SHP77 treated with DMSO at 0.1 percent for 48 hours (cell line): Measurements from ENCODE around the gene HAPSTR1.
"Not testable (repeated sequence)": the region's sequence is repeated elsewhere in the genome, so short reads cannot be mapped to it uniquely, and the experiment has no call there.

ENCODE experiments used
- DNase-seq: peaks from one replicate; lab custom pipeline; 2025; lab: John Stamatoyannopoulos, UW

HAPSTR1 gene

DNA sequence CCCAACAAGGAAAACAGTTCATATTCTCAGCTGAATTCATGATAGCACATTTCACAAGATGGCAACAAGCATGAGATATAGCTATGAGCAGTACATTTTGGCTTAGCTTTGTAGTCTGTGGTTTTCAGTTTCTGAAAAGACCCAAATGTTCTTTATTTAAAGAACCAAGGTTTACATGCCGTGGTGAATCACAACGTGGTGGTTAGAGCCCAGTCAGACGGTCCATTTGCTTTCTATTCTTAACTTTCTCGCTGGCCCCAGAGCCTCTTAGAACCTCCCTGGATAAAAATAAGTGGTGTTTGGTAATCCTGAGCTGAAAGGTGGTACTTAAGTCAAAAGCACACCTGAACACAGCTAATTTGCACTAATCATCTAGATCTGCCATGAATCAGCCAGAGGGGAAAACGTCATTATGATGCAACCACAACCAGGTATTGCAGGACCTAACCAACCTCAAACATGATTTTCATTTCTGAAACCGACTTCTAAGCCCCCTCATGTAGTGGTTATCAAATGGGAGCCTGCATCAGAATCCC, 18.6 kb upstream of the HAPSTR1 start:
- no peak for DNase-seq

- no peak for DNase-seq
Observed at GRCh38 chr16:9075299-9076071, 16.0 kb upstream of the HAPSTR1 start.

DNA sequence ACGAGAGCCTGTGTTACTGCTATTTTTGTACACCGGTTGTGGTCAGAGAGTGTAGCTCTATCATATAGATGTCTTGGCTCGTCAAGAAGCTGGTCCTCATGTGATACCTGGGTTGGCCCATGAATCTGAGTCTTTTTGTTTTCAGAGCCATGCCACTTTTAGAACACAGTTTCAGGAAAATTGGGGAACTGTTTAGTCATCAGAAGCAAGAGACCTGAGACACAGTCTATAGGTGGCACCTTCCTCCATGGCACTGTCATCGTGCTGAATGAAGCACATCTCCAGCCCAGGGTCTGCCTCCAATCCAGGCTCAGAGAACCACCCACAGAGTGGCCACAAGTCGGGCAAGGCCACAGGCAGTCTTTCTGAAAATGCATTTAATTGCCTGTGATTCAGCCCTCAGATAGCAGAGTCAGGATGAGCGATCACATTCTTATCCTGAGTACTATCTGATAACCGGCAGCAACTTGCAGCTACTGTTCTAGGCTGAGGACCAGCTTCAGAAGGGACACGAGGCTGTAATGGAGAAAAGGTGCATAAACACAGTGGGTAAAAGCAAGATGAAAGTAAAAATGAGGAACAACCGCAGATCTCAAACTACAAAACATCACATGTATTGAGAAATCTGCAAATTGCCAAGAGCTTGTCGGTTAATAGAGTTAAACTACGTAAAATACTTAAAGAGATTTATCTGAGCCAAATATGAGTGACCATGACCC, 14.2 kb upstream of the HAPSTR1 start:
- DNase-seq: no peak

DNA sequence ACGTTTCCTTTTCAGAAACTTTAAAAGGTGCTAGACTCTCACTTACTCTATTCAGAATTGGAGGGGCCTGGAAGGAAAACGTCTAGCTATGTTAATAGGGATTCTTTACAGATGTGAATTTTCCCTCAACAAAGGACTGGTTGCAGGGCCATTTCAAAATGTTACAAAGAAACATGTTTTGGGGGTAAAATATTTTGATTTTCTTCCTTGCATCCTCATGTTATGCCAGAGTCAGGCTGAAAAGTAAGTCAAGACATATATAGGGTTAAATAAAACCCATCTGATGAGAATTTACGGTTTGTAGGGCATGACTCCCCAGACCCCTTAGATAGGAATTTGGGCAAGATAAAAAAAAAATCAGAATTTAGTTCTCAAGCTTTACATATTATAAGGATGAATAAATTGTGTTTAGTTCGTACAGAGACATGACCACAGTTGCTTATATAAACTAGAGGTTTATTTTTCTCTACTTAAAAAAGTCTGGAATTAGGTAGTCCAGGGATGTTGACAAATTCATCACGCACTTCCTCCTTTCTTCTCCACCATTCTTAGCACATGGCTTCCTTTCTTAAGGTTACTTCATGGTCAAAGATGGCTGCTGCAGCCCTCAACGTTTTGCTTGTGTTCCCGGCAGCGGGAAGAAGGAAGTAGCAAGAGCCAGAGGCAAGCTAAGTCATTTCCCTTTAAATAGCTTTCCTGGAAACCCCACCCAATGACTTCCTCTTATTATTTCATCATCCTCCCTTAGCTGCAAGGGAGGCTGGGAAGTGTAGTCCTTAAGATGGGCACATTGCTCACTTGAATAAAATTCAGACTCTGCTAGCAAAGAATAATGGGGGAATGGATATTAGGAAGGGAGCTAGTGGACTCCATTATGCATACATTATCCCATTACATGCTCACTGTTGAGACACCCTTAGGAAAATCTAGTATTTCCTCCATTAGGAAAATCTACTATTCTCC, 12.7 kb upstream of the HAPSTR1 start:
- peak; percentile 18 for DNase-seq

DNA sequence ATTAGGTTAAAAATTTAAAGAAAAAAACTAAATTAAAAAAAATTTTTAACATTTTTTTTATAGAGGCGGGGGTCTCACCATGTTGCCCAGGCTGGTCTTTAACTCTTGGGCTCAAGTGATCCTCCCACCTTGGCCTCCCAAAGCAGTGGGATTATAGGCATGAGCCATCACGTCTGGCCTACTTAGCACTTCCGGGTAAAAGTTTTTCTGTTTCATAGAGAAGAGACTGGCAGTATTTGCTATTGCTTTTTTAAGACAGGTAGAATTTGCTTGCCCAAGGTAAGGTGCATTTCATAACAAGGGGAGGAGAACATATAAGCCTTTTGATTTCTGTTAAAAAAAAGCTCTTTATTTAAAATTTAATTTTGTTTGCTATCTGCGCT, 12.0 kb upstream of the HAPSTR1 start:
- no peak for DNase-seq

DNA sequence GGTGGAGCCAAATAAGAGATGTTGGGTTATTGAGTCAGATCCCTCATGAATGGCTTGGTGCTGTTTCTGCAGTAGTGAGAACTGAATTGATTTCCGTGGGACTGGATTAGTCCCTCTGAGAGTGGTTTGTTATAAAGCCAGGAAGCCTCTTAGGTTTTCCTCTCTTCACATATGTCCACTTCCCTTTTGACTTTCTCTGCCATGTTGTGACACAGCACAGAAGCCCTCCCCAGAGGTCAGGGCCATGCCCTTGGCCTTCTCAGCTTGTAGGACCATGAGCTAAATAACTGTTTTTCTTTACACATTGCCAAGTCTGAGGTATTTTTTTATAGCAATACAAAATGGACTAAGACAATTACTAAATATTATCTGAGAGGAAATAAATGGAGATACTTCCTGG, 10.3 kb upstream of the HAPSTR1 start:
- DNase-seq: no peak

DNA sequence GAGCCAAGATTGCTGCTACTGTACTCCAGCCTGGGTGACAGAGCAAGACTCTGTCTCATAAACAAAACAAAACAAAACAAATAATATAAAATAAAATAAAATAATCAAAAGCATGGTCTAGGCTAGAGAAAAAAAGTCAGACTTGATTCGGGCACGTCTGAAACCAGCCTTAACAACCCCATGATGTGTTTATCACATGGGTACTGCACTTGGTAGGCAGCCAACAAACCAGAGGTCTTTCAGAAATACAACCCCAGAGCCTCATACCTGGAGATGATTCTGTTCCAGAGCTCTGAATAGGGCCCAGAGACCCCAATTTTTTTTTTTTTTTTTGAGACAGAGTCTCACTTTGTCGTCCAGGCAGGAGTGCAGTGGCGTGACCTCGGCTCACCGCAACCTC, 9.6 kb upstream of the HAPSTR1 start:
- no peak for DNase-seq

- DNase-seq: no peak
Observed at GRCh38 chr16:9082422-9082821, 9.0 kb upstream of the HAPSTR1 start.

DNA sequence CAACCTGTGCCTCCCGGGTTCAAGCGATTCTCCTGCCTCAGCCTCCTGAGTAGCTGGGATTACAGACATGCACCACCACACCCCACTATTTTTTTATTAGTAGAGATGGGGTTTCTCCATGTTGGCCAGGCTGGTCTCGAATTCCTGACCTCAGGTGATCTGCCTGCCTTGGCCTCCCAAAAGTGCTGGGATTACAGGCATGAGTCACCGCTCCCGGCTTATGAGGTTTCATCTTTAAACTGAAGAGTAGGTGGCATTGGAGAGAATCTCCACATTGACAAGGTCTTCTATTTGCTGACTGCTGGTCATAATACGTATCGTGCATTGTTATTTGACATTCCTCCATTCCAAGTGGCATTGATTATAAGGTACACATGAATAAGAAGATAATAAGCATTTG, 3.7 kb upstream of the HAPSTR1 start:
- DNase-seq: not testable (repeated sequence)

DNA sequence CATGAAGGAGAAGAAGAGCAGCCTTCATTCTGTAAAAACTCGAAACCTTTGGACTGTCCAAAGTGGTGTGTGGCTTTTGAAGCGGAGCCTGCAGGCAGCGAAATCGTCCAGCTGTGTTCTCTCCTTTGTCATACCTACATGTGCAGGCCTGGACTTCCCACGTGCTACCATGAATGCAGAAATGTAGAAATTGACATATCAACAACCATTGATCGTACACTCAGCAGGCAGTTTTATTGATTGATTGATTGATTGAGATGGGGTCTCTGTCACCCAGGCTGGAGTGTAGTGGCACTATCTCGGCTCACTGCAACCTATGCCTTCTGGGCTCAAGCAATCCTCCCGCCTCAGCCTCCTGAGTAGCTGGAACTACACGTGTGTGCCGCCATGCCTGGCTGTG, 2.6 kb upstream of the HAPSTR1 start:
- no peak for DNase-seq

DNA sequence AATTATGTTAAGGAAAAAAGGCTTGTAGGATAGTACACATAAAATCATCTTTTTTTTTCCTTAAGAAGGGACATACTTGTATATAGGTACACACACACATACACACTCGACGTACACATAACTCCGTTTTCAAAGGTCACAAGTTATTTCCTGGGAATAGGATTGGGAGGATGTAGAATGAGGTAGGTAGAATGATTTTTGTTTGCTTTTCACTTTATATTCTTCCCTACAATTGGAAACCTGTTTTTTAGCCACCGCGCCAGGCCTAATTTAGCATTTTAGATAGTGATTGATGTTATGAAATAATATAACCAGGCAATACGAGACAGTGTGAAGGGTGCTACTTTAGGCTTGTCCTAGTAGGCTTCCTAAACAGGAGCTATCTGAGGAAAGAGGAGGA, 1.8 kb upstream of the HAPSTR1 start:
- no peak for DNase-seq

- DNase-seq: no peak
Observed at GRCh38 chr16:9090101-9090959, 1.1 kb upstream of the HAPSTR1 start.

- no peak for DNase-seq
Observed at GRCh38 chr16:9091867-9092281, 430 bp downstream of the HAPSTR1 start.

GRCh38 chr16:9092282-9092977, 986 bp downstream of the HAPSTR1 start:
- no peak for DNase-seq

- DNase-seq: no peak
Observed at GRCh38 chr16:9092978-9093344, 1.5 kb downstream of the HAPSTR1 start.

DNA sequence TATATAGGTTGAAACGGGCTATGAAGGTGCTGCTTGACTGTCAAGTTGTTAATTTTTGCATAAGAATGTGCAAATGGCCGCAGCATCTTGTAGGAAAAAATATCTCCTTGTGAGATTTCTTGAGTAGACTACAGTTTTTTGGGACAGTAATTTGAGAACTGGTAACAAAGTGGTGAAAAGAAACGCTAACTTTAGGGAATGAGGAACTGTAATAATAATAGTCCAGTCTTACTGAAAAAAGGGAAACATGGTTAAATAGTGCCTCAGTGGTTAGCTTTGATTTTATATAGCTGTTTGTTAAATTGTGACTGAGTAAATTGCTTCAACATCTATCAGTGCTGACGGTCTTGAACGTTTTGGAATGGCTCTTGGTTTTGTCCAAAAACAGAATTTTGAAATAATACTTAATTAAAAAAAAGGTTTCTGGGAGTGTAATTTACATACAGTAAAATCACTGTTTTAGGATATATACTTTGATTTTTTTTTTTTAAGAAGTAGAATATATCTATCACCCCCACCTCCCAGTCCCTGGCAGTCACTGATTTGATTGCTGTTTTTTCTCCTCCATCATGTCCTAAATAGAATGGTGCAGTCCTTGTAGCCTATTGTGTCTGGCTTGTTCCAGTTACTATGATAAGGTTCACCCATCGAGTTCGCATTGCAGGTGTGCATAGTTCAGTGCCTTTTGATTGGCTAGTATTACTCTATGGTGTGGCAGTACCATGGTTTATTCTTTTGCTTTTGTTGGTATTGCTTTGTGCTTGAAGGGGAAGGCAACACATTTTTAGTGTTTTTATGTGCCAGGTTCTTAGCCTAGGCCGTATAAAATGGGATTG, 2.8 kb downstream of the HAPSTR1 start:
- no peak for DNase-seq

- DNase-seq: no peak
Observed at GRCh38 chr16:9095171-9095570, 3.7 kb downstream of the HAPSTR1 start.

- DNase-seq: no peak
Observed at GRCh38 chr16:9095656-9096397, 4.4 kb downstream of the HAPSTR1 start.

DNA sequence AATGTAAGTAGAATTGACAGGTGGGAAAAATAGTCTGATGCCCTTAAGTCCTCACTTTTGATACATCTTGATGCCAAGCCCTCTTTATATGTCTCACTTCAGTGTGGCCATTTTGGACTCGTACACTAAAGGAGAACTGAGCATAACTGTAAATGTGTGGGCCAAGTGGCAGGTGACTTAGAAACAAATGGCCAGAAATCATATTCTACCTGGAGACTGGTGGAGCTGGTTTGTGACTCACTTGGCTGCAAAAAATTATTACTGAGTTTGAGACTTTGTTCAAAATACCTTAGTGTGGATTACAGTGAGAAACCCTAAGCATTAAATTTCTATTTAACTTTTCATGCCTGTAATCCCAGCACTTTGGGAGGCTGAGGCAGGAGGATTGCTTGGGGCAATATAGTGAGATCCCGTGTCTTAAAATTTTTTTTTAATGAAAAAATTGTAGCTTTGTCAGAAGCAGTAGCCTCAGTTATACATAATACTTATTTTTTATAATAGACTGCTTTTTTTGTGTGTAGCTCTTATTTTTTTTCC, 5.0 kb downstream of the HAPSTR1 start:
- DNase-seq: no peak
